Fibroblast of lung (primary cell): Measurements from ENCODE around the gene PIANP. TPM values are rescaled to one million over a fixed set of nuclear protein-coding genes. Genes with fewer than 3 reads are reported as not detected.
"Not testable (repeated sequence)": the region's sequence is repeated elsewhere in the genome, so short reads cannot be mapped to it uniquely, and the experiment has no call there.

Source experiments
- DNase-seq, 2 donors: peaks; one replicate each; pipeline versions ENCODE4 v3.0.0 to v3.0.0-alpha.2; 2010; ENCODE audit warnings: low read depth in 2 of 2
- H2AFZ ChIP-seq: 2 replicates; pipeline ENCODE4 v1.5.1; 2012; ENCODE audit warnings: low read length, control low read depth, inconsistent platforms
- H3K27ac ChIP-seq: 2 replicates; pipeline ENCODE4 v1.5.1; 2011; ENCODE audit warnings: low read length, control low read depth; ENCODE audit not compliant: insufficient read depth
- H3K27me3 ChIP-seq: 2 replicates; pipeline ENCODE4 v1.5.1; 2011; ENCODE audit warnings: mild to moderate bottlenecking, low read length; ENCODE audit not compliant: control insufficient read depth, insufficient read depth
- H3K36me3 ChIP-seq: 2 replicates; pipeline ENCODE4 v1.5.1; 2011; ENCODE audit warnings: low read length; ENCODE audit not compliant: control insufficient read depth, insufficient read depth
- H3K4me1 ChIP-seq: 2 replicates; pipeline ENCODE4 v1.5.1; 2011; ENCODE audit warnings: low read length; ENCODE audit not compliant: control insufficient read depth, insufficient read depth; ENCODE audit errors: extremely low read depth
- H3K4me2 ChIP-seq: 2 replicates; pipeline ENCODE4 v1.5.1; 2011; ENCODE audit warnings: low read length, control low read depth; ENCODE audit not compliant: insufficient read depth; ENCODE audit errors: extremely low read depth
- H3K4me3 ChIP-seq, 4 experiments: fragments of 200-600 bp in 1 of 4; sonication (generic) in 1 of 4; replicated peaks in 1 of 4; 2 replicates each; pipeline ENCODE4 v1.5.1; 2011 to 2016; ENCODE audit warnings: low read length in 4 of 4, low read depth in 3 of 4, mild to moderate bottlenecking in 3 of 4, control low read depth in 2 of 4, inconsistent platforms in 1 of 4, mixed read lengths in 1 of 4; ENCODE audit not compliant: insufficient read depth in 1 of 4; ENCODE audit errors: control extremely low read depth in 1 of 4
- H3K79me2 ChIP-seq: 2 replicates; pipeline ENCODE4 v1.5.1; 2012; ENCODE audit warnings: mild to moderate bottlenecking, low read length, inconsistent platforms; ENCODE audit not compliant: control insufficient read depth, insufficient read depth
- H3K9ac ChIP-seq: 2 replicates; pipeline ENCODE4 v1.5.1; 2011; ENCODE audit warnings: mild to moderate bottlenecking, low read length, control low read depth; ENCODE audit not compliant: insufficient read depth
- H3K9me3 ChIP-seq: 2 replicates; pipeline ENCODE4 v1.5.1; 2012; ENCODE audit warnings: low read depth, low read length; ENCODE audit not compliant: control insufficient read depth, insufficient read depth
- H4K20me1 ChIP-seq: 2 replicates; pipeline ENCODE4 v1.5.1; 2011; ENCODE audit warnings: low read length; ENCODE audit not compliant: control insufficient read depth, insufficient read depth; ENCODE audit errors: extremely low read depth
- CTCF ChIP-seq, 2 donors: IDR thresholded peaks in 1 of 2; conservative IDR thresholded peaks in 1 of 2; 1 replicate in 1 of 2; 2 replicates in 1 of 2; pipeline ENCODE4 v1.5.1; 2011 to 2012; ENCODE audit warnings: low read length in 2 of 2, control low read depth in 1 of 2, inconsistent platforms in 1 of 2, low read depth in 1 of 2, mild to moderate bottlenecking in 1 of 2
- EZH2 ChIP-seq: IDR thresholded peaks from 2 replicates; pipeline ENCODE4 v1.5.1; 2012; ENCODE audit warnings: low read length, control low read depth, mild to moderate bottlenecking; ENCODE audit errors: missing control alignments
- polyA plus RNA-seq, 2 donors: library from polyadenylated mRNA; depleted of rRNA in 1 of 2; stranded (reverse) in 1 of 2; unstranded in 1 of 2; fragments of >200 nt; gene quantifications; 2 replicates each; pipeline ENCODE4 v1.2.1, GENCODE V29; 2011 to 2012; ENCODE audit warnings: missing spikeins in 1 of 2
- total RNA-seq: library from RNA; depleted of rRNA; stranded (reverse); fragments of >200 nt; gene quantifications from 2 replicates; pipeline ENCODE4 v1.2.1, GENCODE V29; 2014

The PIANP gene
- total and polyA plus RNA-seq, 2 donors (not counting 1 experiment from before 2014, with no cell fraction given): 0.17 to 0.49 TPM

GRCh38 chr12:6745741-6746525, 45.3 kb upstream of the PIANP start:
- no peaks in the 10 kb centered on the region for H3K27me3 ChIP-seq
- H3K9ac ChIP-seq: no peak overlapping the region
- H3K36me3 ChIP-seq: peaks cover 28% of the 10 kb centered on the region
- no peak overlapping the region for H3K4me3 ChIP-seq
- H3K9me3 ChIP-seq: no peaks in the 10 kb centered on the region
- TF ChIP-seq CTCF (conservative IDR thresholded peaks at IDR 0.05 in 1 of 2, IDR thresholded peaks at IDR 0.05 in 1 of 2; ENCODE audit: low read depth in 1 of 2, low read length in 2 of 2) (no peak), EZH2 (no peak)
- no peak overlapping the region for H3K4me2 ChIP-seq
- no peak overlapping the region for H3K27ac ChIP-seq
- H2AFZ ChIP-seq: no peak overlapping the region
- no peak for DNase-seq
- H3K79me2 ChIP-seq: peaks cover 8% of the 10 kb centered on the region
- H4K20me1 ChIP-seq: no peaks in the 10 kb centered on the region
- no peaks in the 10 kb centered on the region for H3K4me1 ChIP-seq

DNA sequence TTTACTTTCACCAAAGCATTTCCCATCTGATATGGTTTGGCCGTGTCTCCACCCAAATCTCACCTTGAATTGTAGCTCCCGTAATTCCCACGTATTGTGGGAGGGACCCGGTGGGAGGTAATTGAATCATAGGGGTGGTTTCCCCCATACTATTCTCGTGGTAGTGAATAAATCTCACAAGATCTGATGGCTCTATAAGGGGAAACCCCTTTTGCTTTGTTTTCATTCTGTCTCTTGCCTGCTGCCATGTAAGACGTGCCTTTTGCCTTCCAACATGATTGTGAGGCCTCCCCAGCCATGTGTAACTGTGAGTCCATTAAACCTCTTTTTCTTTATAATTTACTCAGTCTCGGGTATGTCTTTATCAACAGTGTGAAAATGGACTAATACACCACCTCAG, 42.7 kb upstream of the PIANP start:
- not testable (repeated sequence) for H3K9me3 ChIP-seq, H3K27ac ChIP-seq, H3K27me3 ChIP-seq

DNA sequence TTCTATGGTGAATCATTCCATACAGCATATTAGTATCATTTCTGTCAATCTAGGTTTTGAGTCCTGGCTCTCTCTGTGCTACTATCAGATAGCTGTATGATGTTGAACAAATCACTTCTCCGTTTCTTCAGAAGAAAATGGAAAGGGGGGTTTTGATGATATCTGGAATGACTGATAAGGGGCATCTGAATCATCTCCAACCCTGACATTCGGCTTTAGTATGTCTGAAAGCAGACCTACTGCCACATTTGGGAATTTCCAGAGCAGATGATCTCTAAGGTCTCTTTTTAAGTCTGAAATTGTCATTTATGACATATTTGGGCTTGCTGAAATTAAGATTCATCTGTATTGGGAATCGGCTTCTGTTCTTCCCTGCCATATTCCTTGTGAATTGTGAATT, 42.2 kb upstream of the PIANP start:
- Histone ChIP-seq H3K36me3 (peaks cover 8% of the 10 kb centered on the region), H3K4me3 (no peak overlapping the region), H4K20me1 (no peaks in the 10 kb centered on the region), H3K4me2 (no peak overlapping the region), H3K27ac (no peak overlapping the region), H3K4me1 (no peaks in the 10 kb centered on the region), H3K27me3 (no peaks in the 10 kb centered on the region), H2AFZ (no peak overlapping the region), H3K9ac (no peak overlapping the region), H3K79me2 (no peaks in the 10 kb centered on the region), H3K9me3 (no peaks in the 10 kb centered on the region)
- no peak for DNase-seq
- no peak for TF ChIP-seq CTCF (conservative IDR thresholded peaks at IDR 0.05 in 1 of 2, IDR thresholded peaks at IDR 0.05 in 1 of 2; ENCODE audit: low read depth in 1 of 2, low read length in 2 of 2)
- TF ChIP-seq EZH2: no peak

More for the DNA sequence above, 42.7 kb upstream of the PIANP start:
- H3K4me2 ChIP-seq, H3K9ac ChIP-seq, DNase-seq, H2AFZ ChIP-seq, H3K79me2 ChIP-seq, H3K4me1 ChIP-seq, H3K4me3 ChIP-seq, H4K20me1 ChIP-seq: not testable (repeated sequence)
- peaks cover 11% of the 10 kb centered on the region for H3K36me3 ChIP-seq

- not testable (repeated sequence) for H3K79me2 ChIP-seq, H3K9ac ChIP-seq, H4K20me1 ChIP-seq, H3K27ac ChIP-seq, H3K4me2 ChIP-seq, DNase-seq, H3K36me3 ChIP-seq, H3K4me1 ChIP-seq, H3K27me3 ChIP-seq, H2AFZ ChIP-seq, H3K9me3 ChIP-seq, H3K4me3 ChIP-seq
Observed at GRCh38 chr12:6742080-6742479, 41.5 kb upstream of the PIANP start.
